GM18870 (cell line): ENCODE results near the gene KCNQ1.

ENCODE experiments used
- ATAC-seq: cut with Tn5 transposase; IDR thresholded peaks from one replicate; pipeline ENCODE4 v1.9.1; 2021; ENCODE audit warnings: moderate library complexity; ENCODE audit not compliant: unreplicated experiment

Gene KCNQ1

GRCh38 chr11:2769409-2770095, 324.7 kb downstream of the KCNQ1 start:
- ATAC-seq, result no peak

- ATAC-seq, result no peak
Observed at GRCh38 chr11:2770096-2770751, 325.4 kb downstream of the KCNQ1 start.

GRCh38 chr11:2770761-2771301, 326.0 kb downstream of the KCNQ1 start:
- ATAC-seq, result no peak

- no peak for ATAC-seq
Observed at GRCh38 chr11:2771758-2772466, 327.1 kb downstream of the KCNQ1 start.

- no peak for ATAC-seq
Observed at GRCh38 chr11:2772544-2773031, 327.8 kb downstream of the KCNQ1 start.

GRCh38 chr11:2774173-2775082, 329.6 kb downstream of the KCNQ1 start:
- no peak for ATAC-seq

GRCh38 chr11:2775083-2775625, 330.3 kb downstream of the KCNQ1 start:
- no peak for ATAC-seq

GRCh38 chr11:2775626-2776350, 331.0 kb downstream of the KCNQ1 start:
- ATAC-seq, result no peak

- no peak for ATAC-seq
Observed at GRCh38 chr11:2776351-2777061, 331.7 kb downstream of the KCNQ1 start.

GRCh38 chr11:2777386-2777785, 332.6 kb downstream of the KCNQ1 start:
- ATAC-seq, result no peak

GRCh38 chr11:2777871-2778629, 333.2 kb downstream of the KCNQ1 start:
- ATAC-seq, result no peak

- no peak for ATAC-seq
Observed at GRCh38 chr11:2778630-2779498, 334.1 kb downstream of the KCNQ1 start.

GRCh38 chr11:2779499-2779980, 334.7 kb downstream of the KCNQ1 start:
- ATAC-seq, result no peak

GRCh38 chr11:2779981-2780849, 335.4 kb downstream of the KCNQ1 start:
- ATAC-seq, result no peak

- no peak for ATAC-seq
Observed at GRCh38 chr11:2780850-2781407, 336.1 kb downstream of the KCNQ1 start.
